Smooth muscle cell (in vitro differentiated cells): ENCODE results near the gene COX4I2. TPM values are rescaled to one million over a fixed set of nuclear protein-coding genes. Genes with fewer than 3 reads are reported as not detected.

Experiments
- DNase-seq: peaks from one replicate; lab custom pipeline; 2025; ENCODE audit not compliant: unreplicated experiment; lab: John Stamatoyannopoulos, UW
- H2AFZ ChIP-seq: fragments of 200-600 bp; sonication (generic); 2 replicates; pipeline ENCODE4 v1.6.0; 2016; ENCODE audit warnings: antibody characterized with exemption, low read depth, mild to moderate bottlenecking
- H3F3A ChIP-seq: fragments of 200-600 bp; sonication (generic); 2 replicates; pipeline ENCODE4 v1.6.0; 2017; ENCODE audit warnings: antibody characterized with exemption, low read depth
- H3K27ac ChIP-seq: fragments of 200-600 bp; sonication (generic); 2 replicates; pipeline ENCODE4 v1.5.1; 2016; ENCODE audit warnings: low read depth, mild to moderate bottlenecking
- H3K27me3 ChIP-seq: fragments of 200-600 bp; sonication (generic); 2 replicates; pipeline ENCODE4 v1.6.1; 2016; ENCODE audit warnings: low read depth, mild to moderate bottlenecking
- H3K36me3 ChIP-seq: fragments of 200-600 bp; sonication (generic); 2 replicates; pipeline ENCODE4 v1.5.1; 2016; ENCODE audit warnings: low read depth
- H3K4me1 ChIP-seq: fragments of 200-600 bp; sonication (generic); 2 replicates; pipeline ENCODE4 v1.5.1; 2016; ENCODE audit warnings: low read depth
- H3K4me2 ChIP-seq: fragments of 200-600 bp; sonication (generic); 2 replicates; pipeline ENCODE4 v1.6.0; 2016; ENCODE audit warnings: mild to moderate bottlenecking
- H3K4me3 ChIP-seq: fragments of 200-600 bp; sonication (generic); 2 replicates; pipeline ENCODE4 v1.5.1; 2016; ENCODE audit warnings: mild to moderate bottlenecking
- H3K79me2 ChIP-seq: fragments of 200-600 bp; sonication (generic); 2 replicates; pipeline ENCODE4 v1.6.0; 2016; ENCODE audit warnings: low read depth, mild to moderate bottlenecking
- H3K9ac ChIP-seq: fragments of 200-600 bp; sonication (generic); 2 replicates; pipeline ENCODE4 v1.6.0; 2016; ENCODE audit warnings: low read depth
- H3K9me3 ChIP-seq: fragments of 200-600 bp; sonication (generic); replicated peaks from 2 replicates; pipeline ENCODE4 v1.5.1; 2016; ENCODE audit warnings: low read depth
- H4K20me1 ChIP-seq: fragments of 200-600 bp; sonication (generic); 2 replicates; pipeline ENCODE4 v1.6.0; 2016; ENCODE audit warnings: low read depth
- WGBS: methylation state at CpG from one replicate; pipeline ENCODE4 v1.1.7; 2016; ENCODE audit warnings: low lambda C conversion rate; 5-methylcytosine and 5-hydroxymethylcytosine counted together
- polyA plus RNA-seq: library from polyadenylated mRNA; unstranded; fragments of >200 nt; fragmentation: Nextera tagmentation; extraction: Ambion mirVana; gene quantifications from 2 replicates; pipeline ENCODE4 v1.2.1, GENCODE V29; 2016
- total RNA-seq: library from RNA; depleted of rRNA; stranded (reverse); fragments of >200 nt; gene quantifications from 2 replicates; pipeline ENCODE4 v1.2.3, GENCODE V29; 2014
- TF ChIP-seq, protein P1 (sequence below): fragments of 200-600 bp; sonication (generic); IDR thresholded peaks from 2 replicates; pipeline ENCODE4 v1.5.1; 2017; ENCODE audit warnings: borderline replicate concordance, mild to moderate bottlenecking, antibody characterized with exemption; ENCODE audit not compliant: insufficient read depth, poor library complexity, severe bottlenecking

COX4I2 gene
- total and polyA plus RNA-seq, 2 experiments from 2014 or later = 0.80 TPM; not detected in 1

DNA sequence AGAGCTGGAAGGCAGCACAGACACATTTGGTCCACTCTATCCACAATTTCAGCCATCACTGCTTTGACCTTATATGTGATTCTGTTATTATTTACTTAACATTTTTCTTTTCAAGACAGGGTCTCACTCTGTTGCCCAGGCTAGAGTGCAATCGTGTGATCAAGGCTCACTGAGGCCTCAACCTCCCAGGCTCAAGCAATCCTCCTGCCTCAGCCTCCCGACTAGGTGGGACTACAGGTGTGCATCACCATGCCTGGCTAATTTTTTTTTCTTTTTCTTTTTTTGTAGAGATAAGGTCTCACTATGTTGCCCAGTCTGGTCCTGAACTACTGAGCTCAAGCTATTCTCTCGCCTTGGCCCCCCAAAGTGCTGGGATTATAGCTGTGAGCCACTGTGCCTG is 44.6 kb downstream of the COX4I2 start:
- peaks cover 11% of the 10 kb centered on the region for H3K4me1 ChIP-seq
- no peak overlapping the region for H3K9ac ChIP-seq
- no peaks in the 10 kb centered on the region for H3F3A ChIP-seq
- H3K36me3 ChIP-seq = no peaks in the 10 kb centered on the region
- DNase-seq = no peak
- H2AFZ ChIP-seq = no peak overlapping the region
- 96% methylated on average over 3 of the region's 3 CpGs for WGBS
- no peak overlapping the region for H3K27ac ChIP-seq
- H3K4me3 ChIP-seq = no peak overlapping the region
- peaks cover 27% of the 10 kb centered on the region for H3K79me2 ChIP-seq
- H3K4me2 ChIP-seq = no peak overlapping the region
- peaks cover 42% of the 10 kb centered on the region for H4K20me1 ChIP-seq
- TF ChIP-seq, protein P1, sequence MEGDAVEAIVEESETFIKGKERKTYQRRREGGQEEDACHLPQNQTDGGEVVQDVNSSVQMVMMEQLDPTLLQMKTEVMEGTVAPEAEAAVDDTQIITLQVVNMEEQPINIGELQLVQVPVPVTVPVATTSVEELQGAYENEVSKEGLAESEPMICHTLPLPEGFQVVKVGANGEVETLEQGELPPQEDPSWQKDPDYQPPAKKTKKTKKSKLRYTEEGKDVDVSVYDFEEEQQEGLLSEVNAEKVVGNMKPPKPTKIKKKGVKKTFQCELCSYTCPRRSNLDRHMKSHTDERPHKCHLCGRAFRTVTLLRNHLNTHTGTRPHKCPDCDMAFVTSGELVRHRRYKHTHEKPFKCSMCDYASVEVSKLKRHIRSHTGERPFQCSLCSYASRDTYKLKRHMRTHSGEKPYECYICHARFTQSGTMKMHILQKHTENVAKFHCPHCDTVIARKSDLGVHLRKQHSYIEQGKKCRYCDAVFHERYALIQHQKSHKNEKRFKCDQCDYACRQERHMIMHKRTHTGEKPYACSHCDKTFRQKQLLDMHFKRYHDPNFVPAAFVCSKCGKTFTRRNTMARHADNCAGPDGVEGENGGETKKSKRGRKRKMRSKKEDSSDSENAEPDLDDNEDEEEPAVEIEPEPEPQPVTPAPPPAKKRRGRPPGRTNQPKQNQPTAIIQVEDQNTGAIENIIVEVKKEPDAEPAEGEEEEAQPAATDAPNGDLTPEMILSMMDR = no peak
- no peaks in the 10 kb centered on the region for H3K27me3 ChIP-seq
- no peaks in the 10 kb centered on the region for H3K9me3 ChIP-seq

DNA sequence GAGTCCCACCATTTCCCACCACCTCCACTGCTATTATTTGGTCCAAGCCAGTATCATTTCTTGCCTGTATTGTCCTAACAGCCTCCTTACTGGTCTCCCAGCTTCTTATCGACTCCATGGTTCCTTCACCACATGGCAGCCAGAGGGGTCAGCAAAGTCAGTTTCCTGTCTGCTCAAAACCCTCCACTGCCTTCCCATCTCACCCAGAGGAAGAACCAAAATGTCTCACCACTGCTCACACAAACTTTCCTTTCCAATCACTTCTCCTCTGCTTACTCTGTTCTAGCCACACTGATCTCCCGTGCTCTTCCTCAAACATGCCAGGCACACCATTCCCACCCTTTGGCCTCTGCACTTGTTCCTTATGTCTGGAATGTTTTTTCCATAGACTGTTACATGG is 45.2 kb downstream of the COX4I2 start:
- H3K9ac ChIP-seq = no peak overlapping the region
- peaks cover 27% of the 10 kb centered on the region for H3K79me2 ChIP-seq
- H2AFZ ChIP-seq = no peak overlapping the region
- no peak overlapping the region for H3K4me3 ChIP-seq
- no peaks in the 10 kb centered on the region for H3K9me3 ChIP-seq
- H3F3A ChIP-seq = no peaks in the 10 kb centered on the region
- no peak overlapping the region for H3K27ac ChIP-seq
- TF ChIP-seq, protein P1 = no peak
- 97% methylated on average over 2 of the region's 2 CpGs for WGBS
- no peaks in the 10 kb centered on the region for H3K36me3 ChIP-seq
- peaks cover 11% of the 10 kb centered on the region for H3K4me1 ChIP-seq
- DNase-seq = no peak
- H4K20me1 ChIP-seq = peaks cover 42% of the 10 kb centered on the region
- H3K4me2 ChIP-seq = no peak overlapping the region
- H3K27me3 ChIP-seq = no peaks in the 10 kb centered on the region

DNA sequence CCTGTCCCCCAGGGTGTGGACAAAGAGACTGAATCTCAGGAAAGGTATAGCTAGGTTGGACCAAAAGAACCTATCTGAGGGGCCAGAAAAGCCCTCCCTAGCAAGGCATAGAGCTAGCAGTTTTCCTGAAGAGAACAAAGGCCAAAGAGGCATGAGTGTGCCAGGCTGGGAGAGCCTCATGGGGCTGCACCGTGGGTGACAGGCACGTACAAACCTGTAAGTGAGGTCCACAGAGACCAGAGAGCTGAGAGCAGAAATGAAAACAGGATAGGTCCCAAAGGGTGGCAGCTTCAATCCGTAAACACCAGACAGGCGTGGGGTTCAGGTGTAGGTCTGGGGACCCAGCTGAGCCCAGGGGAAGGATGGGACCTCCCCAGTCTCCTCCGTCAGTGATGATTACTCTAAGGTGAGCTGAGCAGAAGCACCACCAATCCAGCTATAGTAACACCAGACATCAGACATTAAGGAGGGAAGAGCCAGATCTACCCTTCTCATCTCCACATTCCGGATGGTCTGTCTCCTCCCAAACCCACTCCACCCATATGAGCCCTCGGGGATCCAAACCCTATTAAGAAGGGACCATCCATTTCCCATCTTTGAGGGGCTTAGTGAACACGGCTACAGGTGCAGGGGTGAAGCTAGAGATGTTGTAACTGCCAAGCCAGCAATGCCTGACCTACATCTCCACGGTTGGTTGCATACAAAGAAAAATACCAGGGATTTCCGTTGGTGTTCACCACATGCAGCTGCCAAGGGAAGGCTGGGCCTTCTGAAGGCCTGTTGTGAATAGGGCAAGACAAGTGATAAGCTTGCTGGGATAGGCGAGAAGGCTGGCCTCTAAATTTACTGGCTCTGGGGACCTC is 46.7 kb downstream of the COX4I2 start:
- H3K79me2 ChIP-seq = peaks cover 29% of the 10 kb centered on the region
- H3K9ac ChIP-seq = no peak overlapping the region
- H3F3A ChIP-seq = no peaks in the 10 kb centered on the region
- no peaks in the 10 kb centered on the region for H3K27me3 ChIP-seq
- H3K36me3 ChIP-seq = no peaks in the 10 kb centered on the region
- H3K4me2 ChIP-seq = no peak overlapping the region
- no peak overlapping the region for H3K4me3 ChIP-seq
- peaks cover 33% of the 10 kb centered on the region for H4K20me1 ChIP-seq
- H3K9me3 ChIP-seq = no peaks in the 10 kb centered on the region
- no peaks in the 10 kb centered on the region for H3K4me1 ChIP-seq
- WGBS = 96% methylated on average over 11 of the region's 11 CpGs
- TF ChIP-seq, protein P1 = no peak
- no peak overlapping the region for H3K27ac ChIP-seq
- no peak for DNase-seq
- H2AFZ ChIP-seq = no peak overlapping the region
